Measurements from ENCODE around the gene SNRPA. TPM values are rescaled to one million over a fixed set of nuclear protein-coding genes. Genes with fewer than 3 reads are reported as not detected.

SNRPA gene
- total and polyA plus RNA-seq, 2 of the 4 experiments (the other 2 are of a cell fraction): 30.3 to 81.3 TPM

DNA sequence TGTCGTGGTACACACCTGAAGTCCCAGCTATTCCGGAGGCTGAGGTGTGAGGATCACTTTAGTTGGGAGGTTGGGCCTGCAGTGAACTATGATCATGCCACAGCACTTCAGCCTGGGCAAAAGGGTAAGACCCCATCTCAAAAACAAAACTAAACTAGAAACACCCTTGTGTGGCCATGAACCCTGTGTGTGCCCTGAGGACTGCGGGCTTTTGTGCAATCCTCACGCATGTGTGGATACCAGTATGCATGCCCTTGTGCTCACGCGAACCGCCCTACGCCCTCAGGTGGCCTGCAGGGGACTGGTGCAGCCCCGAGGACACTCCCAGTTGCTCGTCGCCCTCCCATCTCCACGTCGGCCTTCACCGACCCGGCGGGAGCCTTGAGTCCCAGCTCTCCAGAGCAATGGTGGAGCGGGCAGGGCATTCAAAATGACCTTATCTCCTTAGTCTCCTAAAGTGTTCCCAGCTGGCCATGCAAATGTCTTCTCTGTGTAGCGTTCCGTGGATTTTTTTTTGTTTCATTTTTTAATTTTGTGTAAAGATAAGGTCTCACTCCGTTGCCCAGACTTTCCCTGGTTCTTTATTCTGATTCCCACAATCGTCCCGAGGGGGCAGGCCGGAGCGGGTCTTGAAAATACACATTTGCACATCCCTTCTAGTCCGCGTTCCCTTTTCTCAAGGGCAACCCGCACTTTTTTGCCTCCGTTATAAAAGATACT, 47.1 kb downstream of the SNRPA start:
- peak; percentile 23 for DNase-seq
- BruUV-seq (replicated peaks): no TSS peak
- dilution Hi-C loops (cut with HindIII; ENCODE audit: low sequenced_read_pairs, unreplicated experiment): no loop called here

More for the DNA sequence above, 47.1 kb downstream of the SNRPA start:
- Histone ChIP-seq H3K56ac (ENCODE audit: extremely low read depth, insufficient read depth, low read length) (peak overlapping the region; percentile 54), H3K14ac (replicated peaks; ENCODE audit: low read depth, low read length) (peak overlapping the region; percentile 67), H3K9me1 (ENCODE audit: insufficient read depth, low read length) (peaks cover 24% of the 10 kb centered on the region), H3K18ac (ENCODE audit: low read depth, low read length) (peak overlapping the region; percentile 27), H2BK120ac (ENCODE audit: low read depth, low read length) (peak overlapping the region; percentile 23; the same call in 1 of the 2 replicates), H4K5ac (ENCODE audit: low read depth, low read length) (peak overlapping the region; percentile 39), H3K9me3 (ENCODE audit: control insufficient read depth, insufficient read depth, low read length) (no peaks in the 10 kb centered on the region), H3K4me1 (ENCODE audit: control insufficient read depth, insufficient read depth, low read length) (peaks cover 28% of the 10 kb centered on the region), H3K36me3 (ENCODE audit: control insufficient read depth, insufficient read depth, low read length) (peaks cover 23% of the 10 kb centered on the region), H2BK20ac (ENCODE audit: low read depth, low read length) (no peak overlapping the region), H2BK5ac (ENCODE audit: low read depth, low read length, poor library complexity, severe bottlenecking) (peak overlapping the region; percentile 57), H2AFZ (replicated peaks; ENCODE audit: low read length, poor library complexity) (peak overlapping the region; percentile 88), H2BK15ac (ENCODE audit: low read depth, low read length) (peak overlapping the region; percentile 30; the same call in 1 of the 3 replicates), H3K4me2 (ENCODE audit: low read depth, low read length) (peak overlapping the region; percentile 83), H3K27me3 (ENCODE audit: control insufficient read depth, insufficient read depth, low read length) (no peaks in the 10 kb centered on the region), H4K8ac (ENCODE audit: low read depth in 2 of 2, low read length in 2 of 2) (peak overlapping the region; percentile 49 to 67; a peak in 3 of 4 replicates), H2AK5ac (ENCODE audit: low read depth, low read length) (peak overlapping the region; percentile 50; the same call in 1 of the 2 replicates), H3K9ac (ENCODE audit: low read depth, low read length) (peak overlapping the region; percentile 58), H4K91ac (ENCODE audit: insufficient read depth, low read depth, low read length) (peak overlapping the region; percentile 43), H3K27ac (ENCODE audit: insufficient read depth, low read length) (peak overlapping the region; percentile 47), H3K23ac (ENCODE audit: low read depth, low read length) (peak overlapping the region; percentile 68), H2AK9ac (replicated peaks; ENCODE audit: low read depth, low read length, poor library complexity) (peak overlapping the region; percentile 73), H4K20me1 (ENCODE audit: insufficient read depth, low read length) (peaks cover 34% of the 10 kb centered on the region), H3K4ac (ENCODE audit: low read depth, low read length) (peak overlapping the region; percentile 61), H3K4me3 (ENCODE audit: insufficient read depth, low read depth, low read length) (peak overlapping the region; percentile 55), H3K79me1 (ENCODE audit: low read depth in 1 of 2, low read length in 2 of 2) (peaks cover 4 to 43% of the 10 kb centered on the region in 2 experiments; a peak in 3 of 4 replicates)
- in situ Hi-C loops (cut with MboI; ENCODE audit: low sequenced_read_pairs) (no loop called here), intact Hi-C loops (cut with micrococcal nuclease) (loop anchor here (5.0 kb wide), 2 partner anchors 46 to 81 kb away; partner anchors contain the start of genes ACTMAP, COQ8B, ITPKC and SNRPA)
- TF ChIP-seq SMC3 (IDR thresholded peaks at IDR 0.05; ENCODE audit: low read depth, low read length): peak; percentile 9; the same call in 1 of the 2 replicates
- TF ChIP-seq NFE2L2 (IDR thresholded peaks at IDR 0.05; ENCODE audit: low read depth, low read length): no peak
- TF ChIP-seq, protein P1, sequence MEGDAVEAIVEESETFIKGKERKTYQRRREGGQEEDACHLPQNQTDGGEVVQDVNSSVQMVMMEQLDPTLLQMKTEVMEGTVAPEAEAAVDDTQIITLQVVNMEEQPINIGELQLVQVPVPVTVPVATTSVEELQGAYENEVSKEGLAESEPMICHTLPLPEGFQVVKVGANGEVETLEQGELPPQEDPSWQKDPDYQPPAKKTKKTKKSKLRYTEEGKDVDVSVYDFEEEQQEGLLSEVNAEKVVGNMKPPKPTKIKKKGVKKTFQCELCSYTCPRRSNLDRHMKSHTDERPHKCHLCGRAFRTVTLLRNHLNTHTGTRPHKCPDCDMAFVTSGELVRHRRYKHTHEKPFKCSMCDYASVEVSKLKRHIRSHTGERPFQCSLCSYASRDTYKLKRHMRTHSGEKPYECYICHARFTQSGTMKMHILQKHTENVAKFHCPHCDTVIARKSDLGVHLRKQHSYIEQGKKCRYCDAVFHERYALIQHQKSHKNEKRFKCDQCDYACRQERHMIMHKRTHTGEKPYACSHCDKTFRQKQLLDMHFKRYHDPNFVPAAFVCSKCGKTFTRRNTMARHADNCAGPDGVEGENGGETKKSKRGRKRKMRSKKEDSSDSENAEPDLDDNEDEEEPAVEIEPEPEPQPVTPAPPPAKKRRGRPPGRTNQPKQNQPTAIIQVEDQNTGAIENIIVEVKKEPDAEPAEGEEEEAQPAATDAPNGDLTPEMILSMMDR (conservative IDR thresholded peaks at IDR 0.05; ENCODE audit: low read depth, low read length): peak; percentile 47
- no peak for TF ChIP-seq CEBPB (IDR thresholded peaks at IDR 0.05; ENCODE audit: low read depth, low read length)
- 0 out of 2 replicates have a peak, but pooled peaks have one; percentile 5 for TF ChIP-seq CHD1 (IDR thresholded peaks at IDR 0.05; ENCODE audit: low read depth, low read length)
- no peak for TF ChIP-seq BHLHE40 (IDR thresholded peaks at IDR 0.05; ENCODE audit: low read depth, low read length)
- TF ChIP-seq MAZ (IDR thresholded peaks at IDR 0.05; ENCODE audit: borderline replicate concordance, low read depth, low read length): no peak
- no peak for TF ChIP-seq POLR2A (IDR thresholded peaks at IDR 0.05; ENCODE audit: low read depth, low read length)
- no peak; the same call in 1 of the 2 replicates for TF ChIP-seq RAD21 (IDR thresholded peaks at IDR 0.05; ENCODE audit: low read length)
- WGBS, 2 experiments (ENCODE audit: extremely low coverage in 2 of 2, insufficient read length in 1 of 2): 27% methylated on average over 6 of the region's 28 CpGs; no CpG with 5 or more reads in 1 of the 2 experiments
- CTCF ChIA-PET: interaction anchor here (0.6 to 1.1 kb wide), 4 partner anchors 9 to 47 kb away, joined by 3 read pairs; partner anchors contain the start of genes ACTMAP and SNRPA
- ATAC-seq (ENCODE audit: low read depth): peak; percentile 13
- POLR2A ChIA-PET (ENCODE audit: unreplicated experiment): interaction anchor here (1.0 kb wide), 1 partner anchor 21 kb away, joined by 8 read pairs; the partner anchor contains the start of gene RAB4B
